GM15510 (cell line): ENCODE data around the gene MTR.

Experiments
- POLR2A ChIP-seq: IDR thresholded peaks from 3 replicates; pipeline ENCODE4 v1.6.1; 2011; ENCODE audit warnings: borderline replicate concordance; ENCODE audit not compliant: insufficient read length; ENCODE audit errors: extremely low read depth

The MTR gene

GRCh38 chr1:236862219-236862591, 67.1 kb downstream of the MTR start:
- no peak for TF ChIP-seq POLR2A

- TF ChIP-seq POLR2A = no peak
Observed at GRCh38 chr1:236862615-236863211, 67.6 kb downstream of the MTR start.

GRCh38 chr1:236864211-236864610, 69.1 kb downstream of the MTR start:
- no peak for TF ChIP-seq POLR2A

- no peak for TF ChIP-seq POLR2A
Observed at GRCh38 chr1:236864996-236865817, 70.1 kb downstream of the MTR start.

GRCh38 chr1:236865818-236866155, 70.7 kb downstream of the MTR start:
- no peak for TF ChIP-seq POLR2A

- no peak for TF ChIP-seq POLR2A
Observed at GRCh38 chr1:236868625-236869467, 73.8 kb downstream of the MTR start.

- TF ChIP-seq POLR2A = no peak
Observed at GRCh38 chr1:236869911-236870310, 74.8 kb downstream of the MTR start.

GRCh38 chr1:236870721-236871120, 75.6 kb downstream of the MTR start:
- TF ChIP-seq POLR2A = no peak

GRCh38 chr1:236872075-236872666, 77.1 kb downstream of the MTR start:
- TF ChIP-seq POLR2A = no peak

DNA sequence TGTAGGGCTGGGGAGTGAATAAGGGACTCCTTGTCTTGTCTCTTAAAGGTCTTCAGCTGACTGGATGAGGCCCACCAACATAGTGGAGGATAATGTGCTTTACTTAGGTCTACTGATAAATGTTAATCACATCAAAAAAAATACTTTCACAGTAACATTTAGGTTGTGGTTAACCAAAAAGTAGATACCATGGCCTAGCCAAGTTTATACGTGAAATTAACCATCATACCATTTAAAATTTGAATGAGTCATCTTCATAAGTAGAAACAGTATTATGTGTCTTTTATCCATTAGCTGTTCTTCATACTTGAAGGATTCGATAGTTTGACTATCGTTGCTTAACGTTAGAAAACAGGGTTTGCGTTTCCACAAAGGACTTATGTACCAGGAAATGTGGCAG, 80.9 kb downstream of the MTR start:
- TF ChIP-seq POLR2A = no peak

GRCh38 chr1:236877661-236878060, 82.6 kb downstream of the MTR start:
- no peak for TF ChIP-seq POLR2A

DNA sequence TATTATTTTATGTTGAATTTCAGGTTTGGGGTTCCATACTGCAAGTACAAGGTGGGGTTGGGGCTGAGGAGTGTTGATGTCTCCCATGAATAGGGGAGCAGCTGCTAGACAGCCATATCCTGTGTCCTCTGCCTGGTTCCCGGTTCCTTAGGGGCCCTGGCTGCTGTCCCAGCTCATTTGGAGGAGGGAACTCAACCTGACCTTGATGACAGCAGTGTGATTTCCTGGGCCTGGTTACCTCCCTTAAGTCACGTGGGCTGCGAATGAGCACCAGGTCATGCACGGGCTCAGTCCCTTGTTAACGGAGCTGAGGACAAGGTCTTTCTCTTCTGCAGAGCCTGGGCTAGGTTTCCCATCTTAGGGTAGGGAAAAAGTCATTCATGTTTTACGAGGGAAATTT, 85.1 kb downstream of the MTR start:
- no peak for TF ChIP-seq POLR2A

- TF ChIP-seq POLR2A = no peak
Observed at GRCh38 chr1:236882678-236883077, 87.6 kb downstream of the MTR start.

- TF ChIP-seq POLR2A = no peak
Observed at GRCh38 chr1:236886199-236886598, 91.1 kb downstream of the MTR start.

DNA sequence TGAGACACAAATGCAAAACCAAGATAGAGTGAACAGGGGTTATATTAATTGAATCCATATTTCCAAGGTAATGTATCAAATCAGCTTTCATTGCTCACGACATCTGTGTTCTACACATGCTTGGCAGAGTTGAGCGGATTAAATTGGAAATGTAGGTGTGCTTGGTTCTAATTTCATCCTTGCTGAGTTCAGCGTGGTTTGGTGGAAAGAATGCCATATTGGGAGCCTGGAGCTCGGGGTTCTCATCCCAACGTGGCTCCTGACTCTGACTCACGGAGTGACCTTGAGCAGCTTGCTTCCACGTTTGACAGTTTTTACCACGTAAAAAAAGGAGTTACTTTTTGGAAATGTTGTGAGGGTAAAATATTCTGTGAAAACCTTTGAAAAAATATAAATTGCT, 92.0 kb downstream of the MTR start:
- no peak for TF ChIP-seq POLR2A
